ENCODE measurements around the gene ARF6. TPM values are rescaled to one million over a fixed set of nuclear protein-coding genes. Genes with fewer than 3 reads are reported as not detected.
"Not testable (repeated sequence)": the region's sequence is repeated elsewhere in the genome, so short reads cannot be mapped to it uniquely, and the experiment has no call there.

ARF6 gene
- 61.5 TPM for total RNA-seq
- long read RNA-seq, partial matches to known transcripts, result 0 of 21 reads
- long read RNA-seq, other reads (novel, unspliced or antisense), result 20 of 21 reads

DNA sequence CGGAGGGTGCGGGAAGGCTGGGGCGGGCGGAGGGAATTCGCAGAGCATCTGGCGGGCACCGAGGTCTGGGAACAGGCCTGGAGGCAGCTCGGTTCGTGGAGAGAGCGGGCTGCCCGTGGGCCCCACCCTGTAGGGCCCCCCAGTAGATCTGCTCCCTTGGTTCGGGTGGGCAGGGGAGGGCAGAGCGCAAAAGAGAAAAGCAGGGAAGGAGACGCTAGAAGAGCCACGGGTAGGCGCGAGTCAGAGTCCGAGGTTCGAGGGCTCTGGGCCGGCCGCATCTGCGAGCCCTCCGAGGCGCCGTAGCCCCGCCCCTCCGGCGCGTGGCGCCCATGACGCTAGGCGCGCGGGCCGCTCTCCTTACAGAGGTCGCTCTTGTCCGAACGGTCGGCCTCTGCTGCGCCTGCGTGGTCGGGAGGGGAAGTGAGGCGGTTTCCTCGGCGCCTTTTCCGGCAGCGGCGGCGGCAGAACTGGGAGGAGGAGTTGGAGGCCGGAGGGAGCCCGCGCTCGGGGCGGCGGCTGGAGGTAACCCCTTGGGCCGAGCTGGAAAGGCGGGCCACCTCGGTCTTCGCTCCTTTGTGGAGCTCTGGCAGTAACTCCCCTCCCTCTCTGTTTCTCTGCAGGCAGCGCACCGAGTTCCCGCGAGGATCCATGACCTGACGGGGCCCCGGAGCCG, at the start of gene ARF6:
ARF6 (plus strand) TSS at position 447 of the 673 bp plus-strand sequence. CDS start 655 bp downstream, outside the sequence.
- peak; percentile 100 for DNase-seq (ENCODE audit: low spot score)

DNA sequence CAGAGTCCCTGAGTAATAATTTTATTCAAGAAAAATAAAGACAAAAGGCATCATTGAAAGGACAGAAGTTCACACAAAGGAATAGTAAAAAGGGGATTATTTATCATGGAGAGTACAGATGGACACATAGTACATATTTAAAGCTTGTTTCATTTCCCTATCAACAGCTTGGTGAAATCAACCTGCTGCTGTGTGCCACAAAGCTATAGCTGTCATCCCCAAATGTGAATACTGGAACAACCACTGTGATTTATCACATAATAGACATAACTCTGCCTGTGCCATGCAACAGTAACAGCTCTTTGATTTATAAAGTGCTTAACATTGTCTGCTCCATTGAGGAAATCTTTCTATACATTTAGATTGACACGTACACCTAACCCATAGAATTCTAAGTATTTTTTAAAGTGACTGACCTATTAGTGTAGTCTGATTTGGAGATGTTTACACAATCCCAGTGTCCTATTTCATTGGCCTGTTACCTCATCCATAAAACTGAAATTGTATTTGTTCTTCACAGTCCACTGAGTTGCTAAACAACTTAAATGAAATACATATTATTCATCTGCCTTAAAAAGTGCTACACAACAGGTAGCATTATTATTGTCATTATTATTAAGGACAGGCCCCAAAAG, 43.6 kb upstream of the ARF6 start:
- no peak for DNase-seq (ENCODE audit: low spot score)

DNA sequence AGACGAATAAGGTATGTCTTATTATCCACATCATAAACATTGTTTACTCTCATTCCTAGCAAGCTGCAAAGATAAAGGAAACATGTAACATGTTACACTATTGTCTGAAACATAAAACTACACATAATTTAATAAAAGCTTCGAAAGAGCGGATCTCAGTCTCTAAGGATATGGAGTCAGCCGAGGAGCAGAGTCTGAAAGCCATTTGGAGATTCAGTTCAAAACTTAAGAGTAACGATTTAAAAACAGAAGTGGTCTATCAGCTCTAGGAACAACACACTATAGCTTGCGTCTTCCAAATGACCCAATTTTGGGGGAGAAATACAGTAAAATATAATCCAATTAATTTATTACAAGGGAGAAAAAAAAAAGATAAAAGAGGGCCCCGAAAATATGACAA, 41.1 kb upstream of the ARF6 start:
- no peak for DNase-seq (ENCODE audit: low spot score)

DNA sequence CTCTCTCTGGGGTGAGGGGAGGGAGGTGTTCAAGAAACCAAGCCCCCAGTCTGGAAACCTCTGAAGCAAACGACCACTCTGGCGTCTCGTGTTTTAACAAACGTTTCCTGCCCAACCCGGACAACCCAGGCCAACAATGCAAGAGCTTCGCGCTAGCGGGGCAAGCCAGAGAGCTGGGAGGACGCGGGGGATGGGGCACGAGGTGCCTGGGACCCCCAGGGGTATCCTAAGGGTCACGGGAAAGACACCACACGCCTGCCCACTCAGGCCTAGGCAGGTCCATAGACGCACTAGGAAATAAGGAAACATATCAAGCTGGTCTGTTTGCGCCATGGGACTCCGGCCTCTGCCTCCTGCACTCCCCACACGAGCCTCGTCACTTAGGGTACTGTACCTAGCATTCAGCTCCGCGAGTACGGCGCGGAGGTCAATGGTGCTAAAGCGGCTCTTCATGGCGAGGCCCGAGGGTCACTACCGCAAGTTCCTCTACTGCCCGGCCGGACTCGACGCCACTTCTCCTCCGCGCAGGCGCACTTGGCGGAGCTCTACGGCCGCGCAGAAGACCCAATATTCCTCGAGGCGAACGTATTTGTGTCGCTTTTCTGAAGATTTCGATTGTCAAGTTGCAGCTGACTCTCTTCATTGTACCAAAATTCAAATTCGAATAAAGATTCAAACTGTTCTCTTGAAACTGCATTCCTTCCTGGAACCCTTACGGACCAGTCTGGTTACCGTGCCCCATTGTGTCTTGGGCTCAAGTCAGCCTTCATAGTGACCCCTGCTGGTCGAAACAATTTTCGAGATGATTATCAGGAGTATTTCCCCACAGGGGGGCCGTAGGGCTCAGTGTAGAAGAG, 40.4 kb upstream of the ARF6 start, which contains the start of gene NEMF:
NEMF (minus strand) TSS at position 488 of the 857 bp plus-strand sequence; CDS start at position 453, 35 bp downstream.
- peak; percentile 95 for DNase-seq (ENCODE audit: low spot score)

DNA sequence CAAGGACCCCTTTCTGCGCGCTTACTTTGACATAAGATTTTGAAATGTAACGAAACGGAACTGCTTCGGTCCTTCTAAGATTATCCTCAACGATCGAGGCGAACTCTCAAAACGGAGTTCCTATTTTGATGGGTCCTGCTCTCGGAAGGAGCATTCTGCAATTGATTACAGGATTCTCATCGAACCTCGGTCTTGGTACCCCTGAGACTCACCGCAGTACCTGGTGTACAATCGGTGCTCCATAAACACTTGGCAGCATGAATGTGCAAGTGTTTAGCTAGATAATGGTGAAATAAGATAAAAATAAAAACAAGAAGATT, 39.8 kb upstream of the ARF6 start:
- DNase-seq (ENCODE audit: low spot score), result no peak

DNA sequence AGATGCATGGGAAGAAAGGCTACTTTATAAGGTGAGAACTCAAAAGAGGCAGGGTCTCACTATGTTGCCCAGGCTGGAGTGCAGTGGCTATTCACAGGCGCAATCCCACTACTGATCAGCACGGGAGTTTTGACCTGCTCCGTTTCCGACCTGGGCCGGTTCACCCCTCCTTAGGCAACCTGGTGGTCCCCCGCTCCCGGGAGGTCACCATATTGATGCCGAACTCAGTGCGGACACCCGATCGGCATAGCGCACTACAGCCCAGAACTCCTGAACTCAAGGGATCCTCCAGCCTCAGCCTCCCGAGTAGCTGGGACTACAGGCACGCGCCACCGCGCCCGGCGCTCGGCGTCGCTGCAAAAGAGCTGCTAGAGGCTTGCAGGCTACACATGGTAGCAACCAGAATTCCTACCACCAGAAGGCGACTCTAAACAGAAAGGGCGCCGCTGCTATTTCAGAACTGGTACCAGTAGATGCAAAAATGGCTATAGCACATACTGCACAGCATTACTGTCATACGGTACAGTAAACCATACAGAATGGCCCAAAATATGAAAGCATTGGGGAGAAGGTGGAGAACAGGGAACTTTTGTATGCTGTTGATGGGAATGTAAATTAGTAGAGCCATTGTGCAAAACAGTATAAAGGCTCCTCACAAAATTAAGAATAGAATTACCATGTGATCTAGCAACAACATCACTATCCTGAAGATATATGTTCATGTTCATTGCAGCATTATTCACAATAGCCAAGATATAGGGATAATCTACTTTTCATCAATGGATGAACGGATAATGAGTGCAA, 39.1 kb upstream of the ARF6 start:
- DNase-seq (ENCODE audit: low spot score), result no peak

DNA sequence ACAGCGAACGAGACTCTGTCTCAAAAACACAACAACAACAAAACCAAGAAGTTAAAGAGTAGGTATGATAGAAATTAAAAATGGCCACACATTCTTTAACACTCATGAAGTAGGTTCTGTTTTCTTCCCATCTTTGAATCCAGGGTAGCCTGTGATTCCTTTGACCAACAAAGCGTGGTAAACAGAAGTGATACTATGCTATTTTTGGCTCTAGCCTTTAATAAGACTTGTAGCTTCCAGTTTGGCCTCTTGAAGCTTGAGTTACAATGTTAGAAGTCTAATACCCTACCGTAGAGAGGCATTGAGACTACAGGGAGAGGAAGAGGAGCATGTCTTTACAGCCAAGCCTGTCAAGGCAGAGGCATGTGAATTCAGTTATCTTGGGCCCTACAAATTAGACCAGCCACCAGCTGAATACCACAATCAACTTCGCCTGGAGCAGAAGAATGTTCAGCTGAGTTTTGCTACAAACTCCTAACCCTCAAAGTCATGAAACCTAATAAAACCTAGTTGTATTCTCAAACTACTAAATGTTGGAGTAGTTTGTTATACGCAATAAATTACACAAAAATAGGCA, 35.4 kb upstream of the ARF6 start:
- no peak for DNase-seq (ENCODE audit: low spot score)

DNA sequence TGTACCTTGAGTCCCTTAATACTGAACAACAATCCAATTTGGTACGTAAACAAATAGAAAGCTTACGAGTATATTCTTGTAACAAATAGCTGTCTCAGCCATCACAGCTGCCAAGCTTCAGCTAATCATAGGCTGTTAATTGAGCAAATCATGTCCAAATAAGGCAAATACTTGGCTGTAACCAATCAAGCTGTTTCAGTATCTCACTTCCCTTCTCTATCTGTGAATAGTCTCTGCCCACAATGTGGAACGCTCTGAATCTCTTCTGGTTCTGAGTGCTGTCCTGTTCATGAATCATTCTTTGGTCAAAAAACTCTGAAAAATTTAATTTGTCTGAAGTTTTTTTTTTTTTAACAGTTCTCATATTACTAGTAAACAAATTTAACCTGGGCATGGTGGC, 34.5 kb upstream of the ARF6 start:
- DNase-seq (ENCODE audit: low spot score), result no peak

DNA sequence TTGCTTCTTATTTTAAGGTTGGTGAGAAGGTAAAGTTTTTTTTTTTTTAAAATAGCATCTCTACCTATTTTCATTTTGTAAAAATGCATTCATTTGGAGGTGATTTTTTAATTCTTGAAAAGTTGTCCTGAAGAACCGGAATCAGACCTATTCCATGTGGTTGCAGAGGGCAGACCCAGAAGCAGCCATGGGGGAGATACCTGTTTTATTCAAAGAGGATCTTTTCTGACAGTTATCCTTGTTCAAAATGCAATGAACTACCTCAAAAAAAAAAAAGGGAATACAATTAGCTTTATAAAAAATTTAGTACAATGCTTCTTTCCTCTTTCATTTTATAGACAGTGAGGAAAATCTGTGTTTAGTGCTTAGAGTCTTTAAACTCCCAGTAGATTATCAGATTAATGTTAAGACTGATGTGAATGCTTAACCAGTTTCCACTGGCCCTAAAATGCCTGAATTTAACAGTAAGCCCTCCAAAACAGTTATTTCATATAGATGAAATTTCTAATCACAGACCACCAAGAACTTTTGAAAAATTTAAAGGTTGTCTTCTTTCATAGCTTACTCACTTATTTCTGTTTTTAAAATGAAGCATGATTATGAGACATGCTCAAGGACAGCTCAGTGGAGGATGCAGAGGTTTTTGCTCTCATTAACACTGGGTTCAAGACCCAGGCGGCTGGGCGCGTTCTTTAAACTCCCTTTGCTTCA, 31.7 kb upstream of the ARF6 start:
- DNase-seq (ENCODE audit: low spot score), result no peak

DNA sequence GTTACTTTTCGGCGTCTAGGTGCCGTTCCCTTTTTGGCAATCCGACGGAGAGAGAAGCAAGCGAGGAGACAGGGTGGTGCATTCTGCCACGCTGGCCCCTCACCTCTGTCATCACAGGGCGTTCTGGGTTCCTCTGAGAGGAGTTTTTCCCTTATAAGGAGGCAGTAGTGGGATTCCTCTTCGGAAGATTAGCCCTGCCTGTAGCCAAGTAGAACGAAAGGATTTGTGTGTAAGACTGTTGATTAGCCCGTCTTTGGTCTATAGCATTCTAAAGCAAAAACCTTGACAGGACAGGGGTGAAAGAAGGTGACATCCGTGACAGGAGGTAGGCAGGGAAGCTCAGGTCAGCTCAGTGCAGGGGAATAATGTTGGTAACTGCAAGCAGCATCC, 31.2 kb upstream of the ARF6 start:
- no peak for DNase-seq (ENCODE audit: low spot score)

DNA sequence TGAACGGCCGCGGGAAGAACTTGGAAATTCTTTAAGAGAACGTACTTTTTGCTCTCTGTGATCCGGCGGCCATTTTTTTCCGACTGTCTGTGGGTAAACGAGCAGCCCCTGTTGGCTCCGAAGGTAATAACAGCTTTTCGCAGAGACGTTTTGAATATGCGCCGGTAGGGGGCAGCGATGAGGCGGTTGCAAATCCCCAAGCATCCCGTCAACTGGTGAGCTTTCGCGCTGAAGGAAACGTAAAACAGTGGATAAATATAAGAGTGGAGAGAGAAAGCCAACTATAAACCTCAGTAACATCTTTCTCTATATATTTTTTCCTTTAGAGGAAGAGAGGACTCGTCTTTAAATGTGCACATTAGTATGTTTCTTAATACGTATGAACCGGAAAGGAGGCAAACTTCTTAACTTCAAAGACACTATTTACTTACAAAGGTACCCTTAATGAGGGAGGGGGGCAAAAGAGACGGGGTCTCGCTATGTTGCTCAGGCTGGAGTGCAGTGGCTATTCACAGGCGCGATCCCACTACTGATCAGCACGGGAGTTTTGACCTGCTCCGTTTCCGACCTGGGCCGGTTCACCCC, 30.7 kb upstream of the ARF6 start:
- peak; percentile 93 for DNase-seq (ENCODE audit: low spot score)

DNA sequence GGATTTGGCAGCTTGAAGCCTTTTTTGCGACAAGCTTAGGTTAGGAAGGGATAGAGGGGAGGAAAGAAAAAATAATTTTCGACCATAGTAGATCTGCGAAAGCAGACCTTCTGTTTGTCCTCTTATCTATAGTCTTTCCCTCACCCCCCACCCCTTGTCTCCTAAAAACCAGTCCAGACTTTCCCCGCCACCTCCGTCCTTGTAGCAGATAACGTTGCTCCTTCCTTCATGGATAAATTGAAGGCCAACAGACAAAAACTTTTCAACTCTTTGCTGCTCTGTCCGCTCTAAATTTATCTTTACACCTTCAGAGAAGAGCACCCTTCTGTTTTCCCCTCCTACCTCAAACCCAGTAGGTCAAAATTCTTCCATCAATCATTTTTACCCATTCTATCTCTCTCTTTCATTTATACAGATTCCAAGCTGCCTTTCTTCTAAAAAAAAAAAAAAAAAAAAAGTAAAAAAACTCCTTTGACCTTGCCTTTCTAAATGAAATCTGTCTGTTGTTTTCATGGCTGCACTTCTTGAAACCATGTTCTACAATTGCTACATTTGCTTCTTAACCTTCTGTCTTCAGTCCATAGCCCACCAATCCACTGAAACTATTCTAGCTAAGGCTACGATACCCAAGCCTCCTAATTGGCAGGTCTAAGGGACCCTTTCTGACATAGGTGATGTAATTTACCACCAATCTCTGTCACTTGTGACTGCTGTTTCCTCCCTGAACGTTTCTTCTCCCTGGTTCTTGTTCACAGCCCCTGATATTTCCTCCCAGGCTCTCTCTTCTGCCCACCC, 29.2 kb upstream of the ARF6 start:
- DNase-seq (ENCODE audit: low spot score), result no peak

DNA sequence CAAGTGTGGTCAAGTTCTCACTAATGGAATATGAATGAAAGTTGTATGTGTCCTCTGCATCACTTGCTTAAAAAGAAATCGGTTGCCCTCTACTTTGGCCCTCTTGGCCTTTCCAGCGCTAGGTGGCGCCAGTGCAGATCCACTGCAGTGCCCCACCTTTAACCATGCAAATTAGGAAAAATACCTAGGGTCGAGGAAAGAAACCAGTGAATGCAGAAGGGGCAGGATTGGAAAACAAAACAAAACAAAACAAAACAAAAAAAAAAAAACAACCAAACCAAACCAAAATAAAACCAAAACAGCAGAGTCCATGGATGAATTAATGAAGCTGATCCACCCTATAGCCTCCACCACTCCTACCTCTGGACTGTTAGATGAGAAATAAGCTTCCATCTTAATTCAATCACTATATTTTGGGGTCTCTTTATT, 27.4 kb upstream of the ARF6 start:
- no peak for DNase-seq (ENCODE audit: low spot score)

DNA sequence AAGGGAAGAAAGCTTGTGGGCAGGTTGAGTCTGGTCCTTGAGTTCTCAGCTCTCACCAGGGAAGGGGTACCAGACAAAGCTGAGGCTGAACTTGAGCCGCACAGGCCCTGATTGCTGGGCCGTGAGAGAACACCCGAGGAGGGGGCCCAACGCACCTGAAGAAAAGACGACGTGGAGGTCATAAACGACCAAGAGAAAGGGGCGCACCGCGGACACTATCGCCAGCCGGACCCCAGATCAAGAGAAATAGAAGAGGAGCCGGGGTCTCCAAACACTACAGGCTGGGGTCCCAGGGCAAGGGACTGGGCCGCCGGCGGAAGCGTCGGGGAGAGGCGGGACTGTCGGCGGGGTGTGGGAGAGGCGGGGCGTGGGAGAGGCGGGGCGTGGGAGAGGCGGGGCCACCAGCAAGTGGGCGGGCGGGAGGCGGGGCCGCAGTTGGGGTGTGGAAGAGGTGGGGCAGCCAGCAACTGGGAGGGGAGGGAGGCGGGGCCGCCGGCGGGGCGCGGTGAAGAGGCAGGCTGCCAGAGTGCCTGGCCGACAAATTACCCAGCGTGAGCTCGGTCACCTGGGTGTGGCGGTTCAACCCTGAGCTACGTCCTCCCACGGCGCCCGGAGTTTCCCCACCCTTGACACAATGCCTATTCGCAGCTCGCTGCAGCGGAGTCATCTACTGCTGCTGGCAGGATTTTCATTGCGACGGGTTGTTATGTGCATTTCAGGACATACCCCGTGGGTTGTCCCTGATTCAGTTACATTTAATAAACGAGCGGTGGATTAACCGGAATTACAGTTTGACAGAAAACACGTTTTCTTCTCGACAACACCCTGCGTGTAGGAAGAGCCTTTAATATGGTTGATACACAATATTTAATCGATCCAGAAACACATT, 24.8 kb upstream of the ARF6 start:
- peak; percentile 99 for DNase-seq (ENCODE audit: low spot score)

DNA sequence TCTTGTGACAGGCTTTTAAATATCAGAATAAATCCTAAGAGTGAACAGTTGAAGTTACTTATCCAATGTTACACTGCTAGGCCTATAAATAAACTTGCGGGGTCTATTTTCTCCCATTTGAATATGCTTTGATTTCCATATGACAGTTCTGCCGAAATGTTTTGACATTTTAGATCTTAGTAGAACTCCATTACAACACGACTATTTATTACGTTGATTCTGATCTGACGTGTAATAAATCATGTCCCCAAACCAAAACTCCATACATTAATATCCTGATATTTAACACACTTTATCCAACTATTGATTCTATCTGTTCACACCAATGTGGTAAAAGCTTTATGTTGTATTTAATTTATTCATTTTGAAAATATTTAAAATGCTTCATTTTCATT, 24.2 kb upstream of the ARF6 start:
- no peak for DNase-seq (ENCODE audit: low spot score)

DNA sequence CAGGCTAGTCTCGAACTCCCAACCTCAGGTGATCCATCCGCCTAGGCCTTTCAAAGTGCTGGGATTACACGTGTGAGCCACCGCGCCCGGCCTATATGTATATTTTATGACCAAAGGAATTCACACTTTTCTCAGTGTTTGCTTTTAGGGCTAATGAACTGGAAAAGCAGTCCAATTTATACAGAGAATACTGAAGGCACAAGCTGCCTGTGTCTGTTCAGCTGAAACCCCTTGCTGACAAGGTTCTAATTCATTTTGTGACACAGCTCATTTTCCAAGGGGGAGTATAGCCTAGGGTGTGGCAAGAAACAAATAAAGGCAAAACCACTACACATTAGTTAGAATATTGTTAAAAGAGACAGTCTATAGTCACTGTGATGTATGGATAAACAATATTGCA, 22.0 kb upstream of the ARF6 start:
- DNase-seq (ENCODE audit: low spot score), result no peak

DNA sequence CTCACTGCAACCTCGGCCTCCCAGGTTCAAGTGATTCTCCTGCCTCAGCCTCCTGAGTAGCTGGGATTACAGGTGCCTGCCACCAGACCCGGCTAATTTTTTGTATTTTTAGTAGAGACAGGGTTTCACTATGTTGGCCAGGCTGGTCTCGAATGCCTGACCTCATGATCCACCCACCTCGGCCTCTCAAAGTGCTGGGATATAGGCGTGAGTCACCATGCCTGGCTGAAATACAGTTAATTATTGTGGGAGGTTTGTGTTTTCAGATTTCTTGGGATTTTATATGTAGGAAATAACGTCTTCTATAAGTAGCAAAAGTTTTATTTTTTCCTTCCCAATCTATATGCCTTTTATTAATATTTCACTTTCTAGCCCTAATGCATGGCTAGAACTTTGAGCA, 19.3 kb upstream of the ARF6 start:
- DNase-seq (ENCODE audit: low spot score), result not testable (repeated sequence)

DNA sequence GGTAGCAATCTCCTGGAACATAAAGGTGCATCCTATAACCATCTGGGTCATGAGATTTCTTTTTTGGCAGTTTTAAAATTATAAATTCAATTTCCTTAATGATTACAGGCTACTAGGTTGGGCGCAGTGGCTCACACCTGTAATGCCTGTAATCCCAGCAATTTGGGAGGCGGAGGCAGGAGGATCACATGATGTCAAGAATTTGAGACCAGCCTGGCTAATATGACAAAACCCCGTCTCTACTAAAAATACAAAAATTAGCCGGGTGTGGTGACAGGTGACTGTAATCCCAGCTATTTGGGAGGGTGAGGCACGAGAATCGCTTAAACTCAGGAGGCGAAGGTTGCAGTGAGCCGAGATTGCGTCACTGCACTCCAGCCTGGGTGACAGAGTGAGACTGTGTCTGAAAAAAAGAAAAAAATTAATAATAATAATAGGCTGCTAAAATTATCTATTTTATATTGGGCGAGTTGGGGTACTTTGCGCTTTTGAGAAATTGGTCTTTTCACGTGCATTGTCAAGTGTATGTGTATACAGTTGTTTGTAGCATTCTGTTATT, 17.2 kb upstream of the ARF6 start:
- no peak for DNase-seq (ENCODE audit: low spot score)
